Natural killer cell (primary cell): ENCODE measurements around the gene TRIM36. TPM values are rescaled to one million over a fixed set of nuclear protein-coding genes. Genes with fewer than 3 reads are reported as not detected.

Source experiments
- ATAC-seq, 3 donors: fragments of 150-1000 bp in 2 of 3; fragments of 200-7000 bp in 1 of 3; cut with Tn5 transposase; 1 replicate in 1 of 3; 2 replicates in 2 of 3; pipeline ENCODE4 v1.10.0; 2021; ENCODE audit warnings: mild to moderate bottlenecking in 2 of 3, moderate library complexity in 2 of 3
- DNase-seq, 2 donors: peaks; one replicate each; pipeline versions ENCODE4 v3.0.0 to v3.0.0-alpha.2; 2013 to 2021; ENCODE audit warnings: mixed read lengths in 1 of 2
- H3K27ac ChIP-seq: one replicate; pipeline ENCODE4 v1.5.1; 2013; ENCODE audit warnings: mild to moderate bottlenecking, low read length
- H3K27me3 ChIP-seq: one replicate; pipeline ENCODE4 v1.6.1; 2013; ENCODE audit warnings: low read length; ENCODE audit not compliant: control insufficient read depth, insufficient read depth
- H3K36me3 ChIP-seq: one replicate; pipeline ENCODE4 v1.6.1; 2013; ENCODE audit warnings: low read length; ENCODE audit not compliant: control insufficient read depth, insufficient read depth
- H3K4me1 ChIP-seq: one replicate; pipeline ENCODE4 v1.6.1; 2013; ENCODE audit warnings: low read length; ENCODE audit not compliant: control insufficient read depth, insufficient read depth
- H3K4me3 ChIP-seq: one replicate; pipeline ENCODE4 v1.5.1; 2013; ENCODE audit warnings: low read length
- H3K9me3 ChIP-seq: one replicate; pipeline ENCODE4 v1.6.1; 2013; ENCODE audit warnings: low read length; ENCODE audit not compliant: control insufficient read depth, insufficient read depth
- H3K27ac Mint-ChIP-seq, 2 donors: one replicate each; pipeline ENCODE4 v1.8.0; 2022; ENCODE audit warnings: mild to moderate bottlenecking in 2 of 2, mixed read lengths in 2 of 2, moderate library complexity in 1 of 2
- H3K27me3 Mint-ChIP-seq, 2 donors: one replicate each; pipeline ENCODE4 v1.8.0; 2022; ENCODE audit warnings: low read depth in 2 of 2, mixed read lengths in 2 of 2
- H3K36me3 Mint-ChIP-seq: one replicate; pipeline ENCODE4 v1.8.0; 2022; ENCODE audit warnings: mixed read lengths
- H3K4me1 Mint-ChIP-seq, 2 donors: one replicate each; pipeline ENCODE4 v1.8.0; 2022; ENCODE audit warnings: mixed read lengths in 2 of 2
- H3K4me3 Mint-ChIP-seq: one replicate; pipeline ENCODE4 v1.8.0; 2022; ENCODE audit warnings: mild to moderate bottlenecking, moderate library complexity, mixed read lengths
- H3K9me3 Mint-ChIP-seq, 2 donors: one replicate each; pipeline ENCODE4 v1.8.0; 2022; ENCODE audit warnings: mixed read lengths in 2 of 2
- WGBS: methylation state at CpG from one replicate; pipeline ENCODE4 v1.1.7; 2013; ENCODE audit warnings: missing lambda C conversion rate; ENCODE audit not compliant: insufficient coverage; 5-methylcytosine and 5-hydroxymethylcytosine counted together
- intact Hi-C: fragments of 100-400 bp; cut with micrococcal nuclease; formaldehyde crosslinking; loops from one replicate; pipeline ENCODE4 v1.14.2; 2022
- total RNA-seq, 4 donors: library from RNA; stranded (reverse); fragments of 120-200 nt in 1 of 4; gene quantifications; one replicate each; pipeline versions ENCODE4 v1.2.3 to v1.2.4, GENCODE V29; 2013 to 2022
- TF ChIP-seq, protein P1 (sequence below): fragments of 200-600 bp; IDR thresholded peaks from one replicate; pipeline ENCODE4 v1.8.0; 2022; ENCODE audit warnings: antibody characterized with exemption

The TRIM36 gene
- total RNA-seq, 3 donors from 2014 or later (not counting 1 experiment from before 2014, with no cell fraction given) = 0.25 to 1.2 (median 0.38) TPM

DNA sequence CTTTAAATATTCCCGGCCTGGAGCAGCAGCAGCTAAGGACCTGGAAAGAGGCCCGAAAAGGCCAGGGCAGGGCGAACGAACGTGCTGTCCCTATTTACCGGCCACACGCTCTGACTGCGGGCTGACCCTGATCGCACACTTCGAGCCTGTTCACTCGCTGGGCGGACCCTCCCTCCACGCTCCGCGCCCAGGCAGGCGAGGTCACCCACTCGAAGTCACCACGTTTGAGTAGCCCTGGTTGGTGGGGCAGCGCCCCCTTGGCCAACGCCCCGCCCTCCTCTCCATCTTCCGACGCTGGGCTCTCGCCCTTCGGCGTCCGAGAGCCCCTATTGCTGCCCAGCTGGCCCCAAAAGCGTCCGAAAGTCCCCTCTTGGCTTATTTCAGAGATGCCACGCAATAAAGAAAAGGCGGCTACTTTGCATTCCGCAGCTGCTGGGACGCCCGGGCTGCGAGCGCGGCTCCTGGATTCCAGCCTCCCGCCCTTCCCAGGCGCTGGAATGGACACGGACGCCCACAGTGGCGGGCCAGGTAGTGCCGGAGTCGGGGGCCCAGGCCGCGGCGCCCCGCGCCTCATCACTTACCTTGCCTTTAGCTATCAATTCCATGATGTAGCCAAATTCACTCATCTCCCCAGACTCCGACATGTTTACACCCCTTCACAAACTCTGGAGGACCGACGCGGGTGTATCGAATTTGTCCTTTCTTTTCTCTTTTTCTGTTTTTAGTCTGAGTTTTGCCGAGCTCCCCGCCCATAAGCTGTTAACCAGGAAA lies 9.9 kb upstream of the TRIM36 start:
- DNase-seq (no peak), ATAC-seq (peak; percentile 16 to 33 (median 30))
- Mint-ChIP-seq H3K9me3 (no peaks in the 10 kb centered on the region), H3K36me3 (no peaks in the 10 kb centered on the region), H3K4me3 (peak overlapping the region; percentile 94), H3K4me1 (peaks cover 19 to 20% of the 10 kb centered on the region in 2 donors), H3K27me3 (peaks cover 65 to 84% of the 10 kb centered on the region in 2 donors), H3K27ac (peak overlapping the region in 1 of 2 donors; percentile 7)
- 6% methylated on average over 56 of the region's 56 CpGs for WGBS
- TF ChIP-seq, protein P1, sequence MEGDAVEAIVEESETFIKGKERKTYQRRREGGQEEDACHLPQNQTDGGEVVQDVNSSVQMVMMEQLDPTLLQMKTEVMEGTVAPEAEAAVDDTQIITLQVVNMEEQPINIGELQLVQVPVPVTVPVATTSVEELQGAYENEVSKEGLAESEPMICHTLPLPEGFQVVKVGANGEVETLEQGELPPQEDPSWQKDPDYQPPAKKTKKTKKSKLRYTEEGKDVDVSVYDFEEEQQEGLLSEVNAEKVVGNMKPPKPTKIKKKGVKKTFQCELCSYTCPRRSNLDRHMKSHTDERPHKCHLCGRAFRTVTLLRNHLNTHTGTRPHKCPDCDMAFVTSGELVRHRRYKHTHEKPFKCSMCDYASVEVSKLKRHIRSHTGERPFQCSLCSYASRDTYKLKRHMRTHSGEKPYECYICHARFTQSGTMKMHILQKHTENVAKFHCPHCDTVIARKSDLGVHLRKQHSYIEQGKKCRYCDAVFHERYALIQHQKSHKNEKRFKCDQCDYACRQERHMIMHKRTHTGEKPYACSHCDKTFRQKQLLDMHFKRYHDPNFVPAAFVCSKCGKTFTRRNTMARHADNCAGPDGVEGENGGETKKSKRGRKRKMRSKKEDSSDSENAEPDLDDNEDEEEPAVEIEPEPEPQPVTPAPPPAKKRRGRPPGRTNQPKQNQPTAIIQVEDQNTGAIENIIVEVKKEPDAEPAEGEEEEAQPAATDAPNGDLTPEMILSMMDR = no peak
- Histone ChIP-seq H3K9me3 (peaks cover 2% of the 10 kb centered on the region), H3K36me3 (no peaks in the 10 kb centered on the region), H3K27me3 (peaks cover 77% of the 10 kb centered on the region), H3K4me1 (peaks cover 19% of the 10 kb centered on the region), H3K27ac (no peak overlapping the region), H3K4me3 (peak overlapping the region; percentile 47)
- intact Hi-C loops = no loop called here

DNA sequence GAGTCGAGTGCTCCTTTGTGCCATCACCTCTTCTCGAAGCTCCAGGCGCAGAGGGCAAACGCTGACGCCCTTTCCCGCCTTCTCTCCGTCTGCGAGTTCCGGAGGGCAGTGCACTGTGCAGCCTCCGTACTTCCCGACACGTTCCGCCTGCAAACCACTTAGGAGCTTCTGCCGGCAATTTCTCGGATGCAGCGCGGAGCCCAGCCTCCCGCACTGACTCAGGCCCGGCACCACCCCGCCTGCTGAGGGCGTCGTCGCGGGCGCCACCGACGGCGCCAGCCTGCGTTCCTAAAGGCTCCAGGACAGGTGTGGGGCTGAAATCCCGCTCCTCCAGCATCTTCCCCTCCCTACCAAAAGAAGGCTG lies 9.3 kb upstream of the TRIM36 start:
- TF ChIP-seq, protein P1 = no peak
- ATAC-seq (no peak), DNase-seq (no peak)
- H3K9me3 ChIP-seq = peaks cover 2% of the 10 kb centered on the region
- no peaks in the 10 kb centered on the region for H3K36me3 ChIP-seq
- H3K27ac ChIP-seq = no peak overlapping the region
- WGBS = 28% methylated on average over 30 of the region's 30 CpGs
- Mint-ChIP-seq H3K9me3 (no peaks in the 10 kb centered on the region), H3K27me3 (peaks cover 63 to 84% of the 10 kb centered on the region in 2 donors), H3K36me3 (no peaks in the 10 kb centered on the region), H3K27ac (peak overlapping the region in 1 of 2 donors; percentile 7), H3K4me1 (peaks cover 19 to 20% of the 10 kb centered on the region in 2 donors), H3K4me3 (peak overlapping the region; percentile 17)
- intact Hi-C loops = no loop called here
- no peak overlapping the region for H3K4me3 ChIP-seq
- peaks cover 78% of the 10 kb centered on the region for H3K27me3 ChIP-seq
- peaks cover 19% of the 10 kb centered on the region for H3K4me1 ChIP-seq

DNA sequence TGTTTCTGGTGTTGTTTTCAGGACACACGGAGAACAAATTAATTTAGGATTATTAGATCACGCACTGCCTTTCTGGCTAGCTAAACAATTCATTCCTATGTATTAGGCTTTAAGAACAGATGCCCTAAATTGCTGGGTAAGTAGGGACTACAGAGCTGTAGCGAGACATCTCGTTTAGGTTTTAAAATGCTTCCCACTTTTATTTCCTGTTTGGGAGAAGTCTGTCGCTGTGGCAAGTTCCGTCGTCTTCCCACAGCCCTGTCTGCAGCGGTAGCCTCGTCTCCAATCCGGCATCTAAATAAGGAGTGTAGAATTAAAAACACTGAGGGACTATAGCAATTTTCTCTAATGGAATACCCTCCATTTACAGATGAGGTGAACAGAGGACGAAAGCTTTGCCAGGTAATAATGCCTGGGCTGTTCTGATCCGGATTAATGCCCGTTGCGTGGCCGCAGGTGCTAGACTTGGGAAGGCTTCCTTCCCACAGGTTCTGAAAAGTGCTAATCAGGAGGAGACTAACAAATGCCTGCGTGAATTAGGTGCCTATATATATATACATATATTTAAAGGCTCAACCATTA lies 1.3 kb upstream of the TRIM36 start:
- Mint-ChIP-seq H3K9me3 (no peaks in the 10 kb centered on the region), H3K4me1 (peaks cover 8 to 20% of the 10 kb centered on the region in 2 donors), H3K27ac (peak overlapping the region in 1 of 2 donors; percentile 61), H3K27me3 (peaks cover 28 to 50% of the 10 kb centered on the region in 2 donors), H3K36me3 (no peaks in the 10 kb centered on the region), H3K4me3 (peak overlapping the region; percentile 80)
- 17% methylated on average over 15 of the region's 16 CpGs for WGBS
- ATAC-seq = no peak
- no peak for DNase-seq
- Histone ChIP-seq H3K36me3 (no peaks in the 10 kb centered on the region), H3K27ac (no peak overlapping the region), H3K9me3 (peaks cover 8% of the 10 kb centered on the region), H3K4me1 (peaks cover 20% of the 10 kb centered on the region), H3K4me3 (no peak overlapping the region), H3K27me3 (peaks cover 54% of the 10 kb centered on the region)
- intact Hi-C loops = no loop called here
- TF ChIP-seq, protein P1 = no peak
